ENCODE measurements around the gene MED10. TPM values are rescaled to one million over a fixed set of nuclear protein-coding genes. Genes with fewer than 3 reads are reported as not detected.

MED10 gene
- polyA plus RNA-seq, 4 donors: 37.6 to 43.8 (median 40.8) TPM

- H3K27ac ChIP-seq (ENCODE audit: low read depth in 1 of 3, low read length in 2 of 3): no peak overlapping the region
- WGBS, 3 donors: 59 to 72% (median 69%) methylated on average over 5 of the region's 5 CpGs
- no peaks in the 10 kb centered on the region for H3K36me3 ChIP-seq (ENCODE audit: control insufficient read depth in 3 of 3, insufficient read depth in 2 of 3, low read depth in 1 of 3, low read length in 3 of 3)
- H3K9me3 ChIP-seq (ENCODE audit: control insufficient read depth in 2 of 2, insufficient read depth in 1 of 2, low read depth in 1 of 2, low read length in 1 of 2): peaks cover 0 to 7% of the 10 kb centered on the region in 2 donors
- no peaks in the 10 kb centered on the region for H3K27me3 ChIP-seq (ENCODE audit: control insufficient read depth in 3 of 3, insufficient read depth in 3 of 3, low read length in 3 of 3)
- no peak overlapping the region for H3K4me3 ChIP-seq (ENCODE audit: low read depth in 1 of 3, low read length in 3 of 3)
- no peak for DNase-seq
- H3K4me1 ChIP-seq (ENCODE audit: control insufficient read depth in 3 of 3, insufficient read depth in 2 of 3, low read depth in 1 of 3, low read length in 2 of 3): no peaks in the 10 kb centered on the region
- FAIRE-seq: no peak
Observed at GRCh38 chr5:6326776-6327175, 51.6 kb downstream of the MED10 start.

DNA sequence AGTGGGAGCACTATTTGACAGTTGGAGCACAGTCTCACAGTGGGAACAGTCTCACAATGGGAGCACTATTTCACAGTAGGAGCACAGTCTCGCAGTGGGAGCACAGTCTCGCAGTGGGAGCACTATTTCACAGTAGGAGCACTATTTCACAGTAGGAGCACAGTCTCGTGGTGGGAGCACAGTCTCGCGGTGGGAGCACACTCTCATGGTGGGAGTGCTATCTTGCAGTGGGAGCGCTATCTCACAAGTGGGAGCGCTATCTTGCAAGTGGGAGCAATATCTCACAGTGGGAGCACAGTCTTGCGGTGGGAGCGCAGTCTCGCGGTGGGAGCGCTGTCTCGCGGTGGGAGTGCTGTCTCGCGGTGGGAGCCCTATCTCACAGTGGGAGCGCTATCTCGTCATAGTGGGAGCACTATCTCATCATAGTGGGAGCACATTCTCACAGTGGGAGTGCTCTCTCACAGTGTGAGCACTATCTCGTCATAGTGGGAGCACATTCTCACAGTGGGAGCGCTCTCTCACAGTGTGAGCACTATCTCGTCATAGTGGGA, 56.1 kb downstream of the MED10 start:
- no peaks in the 10 kb centered on the region for H3K4me1 ChIP-seq (ENCODE audit: control insufficient read depth in 3 of 3, insufficient read depth in 2 of 3, low read depth in 1 of 3, low read length in 2 of 3)
- no peaks in the 10 kb centered on the region for H3K9me3 ChIP-seq (ENCODE audit: control insufficient read depth in 2 of 2, insufficient read depth in 1 of 2, low read depth in 1 of 2, low read length in 1 of 2)
- no peak overlapping the region for H3K27ac ChIP-seq (ENCODE audit: low read depth in 1 of 3, low read length in 2 of 3)
- H3K36me3 ChIP-seq (ENCODE audit: control insufficient read depth in 3 of 3, insufficient read depth in 2 of 3, low read depth in 1 of 3, low read length in 3 of 3): no peaks in the 10 kb centered on the region
- 90 to 95% (median 93%) methylated on average over 21 of the region's 21 CpGs for WGBS, 3 donors
- FAIRE-seq: no peak
- H3K4me3 ChIP-seq (ENCODE audit: low read depth in 1 of 3, low read length in 3 of 3): no peak overlapping the region
- DNase-seq: no peak
- H3K27me3 ChIP-seq (ENCODE audit: control insufficient read depth in 3 of 3, insufficient read depth in 3 of 3, low read length in 3 of 3): no peaks in the 10 kb centered on the region

Other genes with a start within 250 kb of the MED10 start
- gene UBE2QL1, start 70.3 kb upstream of the MED10 start, polyA plus RNA-seq: under 1 TPM in 3 of 4 donors, not detected in 1; 0.27 to 0.75 (median 0.45) TPM

Measured in small intestine (tissue), 7 donors.